AG09309 (cell line): ENCODE results near the gene POPDC2.

Experiments used
- DNase-seq: peaks from one replicate; pipeline ENCODE4 v3.0.0-alpha.2; 2010; ENCODE audit warnings: low read depth
- H3K4me3 ChIP-seq: 2 replicates; pipeline ENCODE4 v1.5.1; 2011; ENCODE audit warnings: mild to moderate bottlenecking, low read depth, low read length, moderate library complexity; ENCODE audit not compliant: control insufficient read depth
- CTCF ChIP-seq: IDR thresholded peaks from 2 replicates; pipeline ENCODE4 v1.5.1; 2011; ENCODE audit warnings: mild to moderate bottlenecking, low read depth, low read length, inconsistent platforms; ENCODE audit not compliant: insufficient read depth, control insufficient read depth; ENCODE audit errors: missing control alignments

POPDC2 gene

GRCh38 chr3:119669906-119670570 is 9.6 kb upstream of the POPDC2 start:
- H3K4me3 ChIP-seq: no peak overlapping the region
- no peak for DNase-seq
- no peak for TF ChIP-seq CTCF

- no peak for DNase-seq
- TF ChIP-seq CTCF: no peak
- no peak overlapping the region for H3K4me3 ChIP-seq
Observed at GRCh38 chr3:119665954-119666559, 5.7 kb upstream of the POPDC2 start.

- TF ChIP-seq CTCF: no peak
- no peak overlapping the region for H3K4me3 ChIP-seq
- no peak for DNase-seq
Observed at GRCh38 chr3:119664850-119665379, 4.5 kb upstream of the POPDC2 start.

GRCh38 chr3:119664370-119664769 is 4.0 kb upstream of the POPDC2 start:
- no peak for DNase-seq
- no peak for TF ChIP-seq CTCF

GRCh38 chr3:119663885-119664284 is 3.5 kb upstream of the POPDC2 start:
- no peak for TF ChIP-seq CTCF
- no peak for DNase-seq
- H3K4me3 ChIP-seq: no peak overlapping the region

More at GRCh38 chr3:119664370-119664769, 4.0 kb upstream of the POPDC2 start:
- no peak overlapping the region for H3K4me3 ChIP-seq

GRCh38 chr3:119662604-119663373 is 2.4 kb upstream of the POPDC2 start:
- peak; percentile 29 for TF ChIP-seq CTCF
- no peak for DNase-seq
- no peak overlapping the region for H3K4me3 ChIP-seq
